Stimulated activated CD4-positive, alpha-beta T cell treated with anti-CD3 and anti-CD28 coated beads, Interleukin-12 subunit alpha, Interleukin-12 subunit beta, amount 100 ng/mL, for 24 hours (primary cell): ENCODE results near the gene PARD3.
"Not testable (repeated sequence)": the region's sequence is repeated elsewhere in the genome, so short reads cannot be mapped to it uniquely, and the experiment has no call there.

ENCODE experiments used
- DNase-seq, 2 experiments: peaks; one replicate each; pipeline ENCODE4 v3.0.0-alpha.2; 2020; ENCODE audit warnings: low read depth in 2 of 2

PARD3 gene

DNA sequence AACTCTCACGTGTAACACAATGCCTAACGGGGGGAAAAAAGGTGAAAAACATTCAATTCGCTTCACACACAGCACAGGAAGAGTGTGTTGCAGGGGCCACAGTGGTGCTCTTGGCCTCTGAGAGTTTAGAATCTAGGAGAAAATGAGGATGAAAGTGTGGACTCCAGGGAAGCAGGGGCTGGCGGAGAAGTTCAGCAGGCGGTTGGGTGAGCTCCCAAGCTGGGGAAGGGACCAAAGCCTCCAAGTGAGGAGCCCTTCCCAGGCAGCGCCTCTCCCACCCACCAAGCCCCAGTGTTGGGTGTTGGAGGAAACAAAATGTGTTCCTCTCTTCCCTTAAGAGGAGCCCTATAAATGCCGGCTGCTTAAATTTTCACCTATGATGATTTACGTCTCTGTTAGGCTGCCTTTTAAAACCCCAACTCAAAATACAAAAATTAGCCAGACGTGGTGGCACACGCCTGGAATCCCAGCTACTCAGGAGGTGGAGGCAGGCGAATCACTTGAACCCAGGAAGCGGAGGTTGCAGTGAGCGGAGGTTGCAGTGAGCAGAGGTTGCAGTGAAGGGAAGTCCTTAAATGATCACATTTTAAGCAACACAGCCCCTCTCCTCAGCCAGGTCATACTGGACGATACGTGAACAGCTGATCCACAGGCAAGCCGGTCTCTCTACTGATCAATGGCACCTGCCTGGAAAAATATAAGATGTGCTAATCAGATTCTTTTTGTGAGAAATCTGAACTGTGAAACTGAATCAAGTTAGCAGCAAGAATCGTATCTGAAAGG is 735.2 kb downstream of the PARD3 start:
- no peak for DNase-seq

DNA sequence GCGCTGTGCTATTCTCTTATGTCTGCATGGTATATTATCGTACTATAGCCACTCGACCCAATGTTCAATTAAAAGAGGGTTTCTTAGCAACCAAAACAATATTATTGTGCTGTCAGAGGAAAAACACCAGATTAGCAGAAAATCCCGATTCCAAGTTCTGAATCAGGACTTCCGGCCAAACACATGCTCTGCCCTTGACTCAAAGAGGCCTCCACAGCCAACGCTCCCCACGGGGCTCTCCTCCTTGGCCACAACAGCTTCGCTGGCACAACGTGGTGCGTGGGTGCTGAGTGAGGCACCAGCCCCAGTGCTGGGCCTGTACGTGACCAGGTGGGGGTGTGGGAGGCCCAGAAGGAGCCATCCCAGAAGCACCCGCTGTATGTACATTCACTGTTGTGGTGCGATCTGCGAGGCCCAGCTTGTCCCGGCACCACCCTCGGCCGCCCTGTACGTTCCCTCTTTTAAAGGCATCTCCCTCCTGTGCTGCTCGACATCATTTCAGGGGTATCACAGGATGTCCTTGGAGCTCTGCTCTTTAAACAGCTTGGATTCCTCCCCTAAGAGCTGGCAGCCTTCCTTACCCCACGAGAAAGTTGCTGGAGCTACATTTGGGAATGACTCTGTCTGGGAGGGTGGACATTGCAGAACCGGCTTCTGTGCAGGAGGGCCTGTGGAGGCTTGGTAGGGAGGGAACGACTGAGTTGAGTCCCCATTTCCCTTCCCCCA is 736.2 kb downstream of the PARD3 start:
- DNase-seq = no peak

DNA sequence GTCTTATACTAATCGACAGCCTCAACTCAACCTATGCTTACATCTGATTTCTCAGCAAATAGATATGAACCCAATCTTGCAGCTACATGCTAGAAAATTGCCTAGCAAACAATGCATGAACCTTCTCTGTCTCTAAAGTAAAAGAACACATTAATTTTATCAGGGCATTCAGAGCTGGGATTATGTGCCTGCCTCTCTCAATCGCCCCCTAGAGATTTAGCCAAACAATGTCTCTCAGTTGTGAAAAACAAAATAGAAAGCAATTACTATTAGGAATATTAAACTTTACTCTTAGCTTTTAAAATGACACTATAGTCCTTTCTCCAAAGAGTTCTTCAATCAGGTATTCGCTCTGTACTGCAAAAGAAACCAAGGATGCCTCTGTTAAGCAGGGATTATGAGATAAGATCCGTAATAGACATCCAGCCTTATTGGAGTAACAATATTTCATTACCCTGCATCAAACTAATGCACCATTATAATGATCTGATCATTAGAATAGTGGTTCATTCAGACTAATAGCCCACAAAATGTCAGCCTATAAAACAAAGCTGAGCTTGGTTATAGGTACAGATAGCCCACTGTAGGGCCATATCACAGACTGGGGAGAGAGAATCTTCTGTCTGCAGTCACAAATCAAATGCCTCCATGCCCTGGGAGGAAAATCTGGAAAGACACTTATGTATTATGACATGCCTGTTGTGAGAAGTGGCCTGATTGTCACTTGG is 736.9 kb downstream of the PARD3 start:
- no peak for DNase-seq

DNA sequence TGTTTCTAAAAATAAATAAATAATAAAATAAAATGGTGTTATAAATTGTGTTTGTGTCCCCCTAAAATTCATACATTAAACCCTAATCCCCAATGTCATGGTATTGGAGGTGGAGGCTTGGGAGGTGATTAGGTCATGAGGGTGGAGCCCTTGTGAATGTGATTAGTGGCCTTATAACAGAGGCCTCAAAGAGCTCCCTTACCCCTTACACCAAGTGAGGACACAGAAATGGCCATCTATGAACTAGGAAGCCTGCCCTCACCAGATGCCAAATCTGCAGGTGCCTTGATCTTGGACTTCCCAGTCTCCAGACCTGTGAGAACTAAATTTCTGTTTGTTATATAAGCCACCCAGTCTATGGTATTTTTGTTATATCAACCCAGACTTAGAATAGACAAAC is 738.7 kb downstream of the PARD3 start:
- DNase-seq = no peak

DNA sequence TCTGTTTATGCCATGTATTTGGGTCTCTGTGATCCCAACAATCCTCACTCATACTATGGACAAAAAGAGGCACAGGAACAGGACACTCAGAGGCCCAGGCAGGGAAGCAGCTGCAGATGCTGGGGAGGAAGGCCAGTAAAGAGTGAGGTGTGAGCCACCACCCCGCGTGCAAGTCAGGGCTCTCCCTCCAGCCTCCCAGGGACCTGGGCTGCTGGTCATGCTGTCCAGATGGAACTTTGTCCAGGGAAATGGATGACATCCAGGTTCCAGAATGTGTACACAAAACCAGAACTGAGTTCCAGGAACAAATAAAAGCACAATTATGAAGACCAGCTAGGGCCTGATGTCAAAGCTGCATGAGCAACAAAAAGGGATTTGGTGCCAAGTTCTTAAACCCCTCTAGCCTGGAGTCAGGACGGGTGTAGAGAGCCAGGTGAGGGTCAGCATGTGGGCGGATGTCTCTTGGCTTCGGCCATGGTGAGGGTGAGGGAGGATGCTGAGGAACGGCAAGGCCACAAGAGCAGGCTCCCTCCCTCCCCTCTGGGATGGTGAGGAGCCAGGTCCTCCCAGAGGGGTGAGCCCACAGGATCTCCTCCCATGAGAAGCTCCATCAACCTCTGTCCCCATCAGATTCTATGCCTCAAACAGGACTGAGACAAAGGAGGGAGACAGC is 739.7 kb downstream of the PARD3 start:
- no peak for DNase-seq

DNA sequence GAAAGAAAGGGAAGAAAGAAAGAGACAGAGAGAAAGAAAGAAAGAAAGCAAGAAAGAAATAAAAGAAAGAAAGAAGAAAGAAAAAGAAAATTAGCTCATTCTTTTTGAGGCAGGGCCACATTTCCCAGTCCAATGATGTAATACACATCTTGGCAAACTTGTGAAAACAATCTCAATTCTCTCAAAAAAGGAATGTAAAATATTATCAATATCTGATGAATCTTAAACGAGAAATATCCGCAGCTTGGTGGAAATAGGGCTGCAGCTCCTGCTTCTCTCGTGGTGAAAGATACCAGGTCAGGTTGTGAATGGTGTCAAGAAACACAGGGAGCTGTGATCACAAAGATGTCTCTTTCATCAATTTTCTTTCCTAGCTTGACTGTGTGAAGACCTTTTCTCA is 741.0 kb downstream of the PARD3 start:
- DNase-seq = no peak

DNA sequence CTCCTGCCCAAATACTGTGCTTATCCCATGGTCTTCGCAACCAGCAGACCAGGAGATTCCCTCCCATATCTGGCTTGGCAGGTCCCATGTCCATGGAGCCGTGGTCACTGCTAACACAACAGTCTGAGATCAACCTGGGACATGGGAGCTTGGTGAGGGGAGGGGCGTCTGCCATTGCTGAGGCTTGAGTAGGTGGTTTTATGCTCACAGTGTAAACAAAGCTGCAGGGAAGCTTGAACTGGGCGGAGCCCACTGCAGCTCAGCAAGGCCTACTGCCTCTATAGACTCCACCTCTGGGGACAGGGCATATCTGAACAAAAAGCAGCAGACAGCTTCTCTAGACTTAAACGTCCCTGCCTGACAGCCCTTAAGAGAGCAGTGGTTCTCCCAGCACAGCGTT is 747.4 kb downstream of the PARD3 start:
- DNase-seq = not testable (repeated sequence)

DNA sequence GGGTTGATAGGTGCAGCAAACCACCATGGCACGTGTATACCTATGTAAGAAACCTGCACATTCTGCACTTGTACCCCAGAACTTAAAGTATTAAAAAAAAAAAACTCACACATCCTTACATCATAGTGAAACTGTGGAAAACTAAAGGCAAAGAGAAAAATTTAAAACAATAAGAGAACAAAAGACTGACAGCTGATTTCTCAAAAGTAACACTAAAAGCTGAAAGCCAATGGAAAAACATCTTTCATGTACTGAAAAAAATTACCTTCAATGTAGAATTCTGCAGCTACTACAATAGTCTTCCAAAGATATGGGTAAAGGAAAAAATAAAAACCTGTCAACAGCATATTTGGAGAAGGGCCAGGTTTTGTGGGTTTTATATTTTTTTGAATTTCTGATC is 751.5 kb downstream of the PARD3 start:
- no peak for DNase-seq

DNA sequence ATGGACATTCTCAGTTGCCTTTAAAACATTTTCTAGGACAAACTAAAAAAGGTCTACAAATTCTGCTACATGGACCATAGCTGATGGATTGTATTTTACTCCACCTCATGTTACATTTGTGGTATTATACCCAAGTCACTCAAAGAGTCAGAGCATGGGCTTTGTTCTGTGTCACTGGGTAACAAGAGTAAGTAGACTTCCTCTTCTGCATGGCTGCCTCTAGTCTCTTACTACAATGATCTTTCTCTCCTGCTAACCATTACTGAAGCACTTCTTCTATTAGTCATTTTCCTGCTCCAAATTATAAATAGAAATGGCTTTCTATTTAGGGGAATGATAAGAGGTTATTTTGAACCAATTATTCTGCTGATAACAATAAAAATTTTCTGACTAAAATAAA is 753.3 kb downstream of the PARD3 start:
- DNase-seq = no peak
